GM19467 (cell line): ENCODE data around the gene CMPK2.

Experiments
- ATAC-seq: cut with Tn5 transposase; IDR thresholded peaks from one replicate; pipeline ENCODE4 v1.9.1; 2021; ENCODE audit warnings: mild to moderate bottlenecking, moderate library complexity; ENCODE audit not compliant: unreplicated experiment

CMPK2 gene

DNA sequence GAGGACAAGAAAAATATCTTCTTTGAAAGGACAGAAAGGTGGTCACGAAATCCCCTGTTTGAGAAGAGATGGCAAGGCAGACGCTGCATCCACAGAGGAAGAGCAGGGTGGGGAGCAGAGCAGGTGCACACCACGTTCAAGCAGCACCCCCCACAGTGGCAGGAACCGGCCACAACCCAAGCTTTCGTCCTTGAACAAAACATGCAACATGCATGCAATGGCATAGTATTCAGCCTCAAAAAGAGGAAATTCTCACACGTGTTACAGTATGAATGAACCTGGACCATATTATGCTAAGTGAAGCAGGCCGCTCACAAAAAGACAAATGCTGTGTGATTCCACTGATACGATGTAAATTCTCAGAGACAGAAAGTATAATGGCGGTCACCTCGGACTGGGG lies 51.4 kb downstream of the CMPK2 start:
- ATAC-seq, result no peak

DNA sequence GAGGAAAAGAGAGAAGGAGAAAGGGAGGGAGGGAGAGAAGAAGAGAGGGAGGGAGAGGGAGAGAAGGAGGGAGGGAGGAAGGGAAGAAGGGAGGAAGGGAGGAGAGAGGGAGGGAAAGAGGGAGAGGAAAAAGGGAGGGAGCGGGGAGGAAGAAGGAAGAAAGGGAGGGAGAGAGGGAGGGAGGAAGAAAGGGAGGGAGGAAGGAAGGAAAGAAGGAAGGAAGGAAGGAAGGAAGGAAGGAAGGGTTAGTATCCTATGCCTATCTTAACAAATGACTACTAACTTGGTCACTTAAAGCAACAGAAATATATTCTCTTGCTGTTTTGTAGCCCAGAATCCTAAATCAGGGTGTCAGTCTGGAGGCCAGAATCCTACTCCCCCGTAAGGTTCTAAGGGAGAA lies 52.1 kb downstream of the CMPK2 start:
- no peak for ATAC-seq

DNA sequence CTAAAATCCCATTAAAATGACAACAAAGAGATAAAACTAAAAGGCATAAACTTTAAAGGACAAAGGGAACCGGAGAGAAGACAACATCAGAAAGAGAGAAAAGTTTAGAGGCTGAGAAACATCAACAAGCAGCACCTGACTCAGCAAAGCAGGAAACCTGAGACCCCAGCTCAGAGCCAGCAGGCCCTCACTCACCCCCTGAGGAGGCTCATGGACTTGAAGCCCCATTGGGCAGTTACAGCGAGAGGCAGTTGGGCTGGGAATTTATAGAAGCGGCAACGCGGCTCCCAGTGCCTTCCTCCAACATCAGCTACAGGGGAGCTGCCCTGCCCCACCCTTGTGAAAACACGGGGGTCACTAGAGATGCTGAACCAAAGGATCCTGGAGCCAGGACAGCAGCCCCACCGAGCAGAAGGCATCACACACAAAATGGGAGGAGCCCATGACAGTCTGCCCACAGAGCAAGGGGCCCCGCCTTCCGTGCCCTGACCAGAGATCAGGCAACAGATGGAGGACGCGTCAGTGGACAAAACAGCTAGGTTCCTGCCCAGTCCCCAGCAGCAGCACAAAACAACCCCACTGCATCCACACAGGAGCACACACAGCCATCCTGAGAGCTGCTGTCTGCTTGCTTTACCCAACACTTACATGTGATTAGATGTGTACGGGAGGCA lies 52.7 kb downstream of the CMPK2 start:
- no peak for ATAC-seq

DNA sequence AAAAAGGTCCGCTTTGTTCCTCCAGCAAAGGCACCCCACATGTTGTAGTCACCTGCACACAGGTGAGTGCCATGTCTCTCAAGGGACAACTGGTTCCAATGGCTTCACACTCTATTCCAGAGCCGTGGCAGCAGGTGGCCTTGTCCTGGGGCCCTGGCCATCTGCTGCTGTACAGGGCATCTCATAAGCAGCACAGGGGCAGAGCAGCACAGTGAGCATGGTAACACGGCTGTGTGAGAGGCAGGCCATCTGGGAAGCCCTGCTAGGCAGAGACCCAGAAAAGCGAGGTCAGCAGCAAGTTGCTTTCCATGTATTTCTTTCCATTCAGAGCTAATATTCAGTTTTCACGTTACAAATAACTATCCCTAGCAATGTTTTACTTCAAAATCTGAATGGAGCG lies 54.7 kb downstream of the CMPK2 start:
- ATAC-seq, result no peak

DNA sequence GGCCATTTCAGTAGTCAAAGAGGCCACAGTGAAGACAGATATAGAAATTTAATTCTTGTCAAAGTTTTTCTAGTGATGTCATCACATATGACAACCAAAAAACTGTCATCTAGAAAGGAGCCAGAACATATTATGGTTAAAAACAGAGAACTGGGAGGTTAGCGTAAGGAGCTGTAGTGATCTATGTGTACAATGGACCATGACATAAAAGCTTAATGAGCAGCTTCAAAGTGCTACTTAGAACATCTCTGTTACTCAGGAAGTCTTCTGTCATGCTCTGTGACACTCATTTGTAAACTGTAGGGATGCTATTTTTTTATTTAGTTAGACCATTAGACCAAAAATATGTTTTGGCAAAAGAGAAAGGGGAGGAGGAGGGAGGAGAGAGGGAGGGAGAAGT lies 57.3 kb downstream of the CMPK2 start:
- ATAC-seq, result no peak

DNA sequence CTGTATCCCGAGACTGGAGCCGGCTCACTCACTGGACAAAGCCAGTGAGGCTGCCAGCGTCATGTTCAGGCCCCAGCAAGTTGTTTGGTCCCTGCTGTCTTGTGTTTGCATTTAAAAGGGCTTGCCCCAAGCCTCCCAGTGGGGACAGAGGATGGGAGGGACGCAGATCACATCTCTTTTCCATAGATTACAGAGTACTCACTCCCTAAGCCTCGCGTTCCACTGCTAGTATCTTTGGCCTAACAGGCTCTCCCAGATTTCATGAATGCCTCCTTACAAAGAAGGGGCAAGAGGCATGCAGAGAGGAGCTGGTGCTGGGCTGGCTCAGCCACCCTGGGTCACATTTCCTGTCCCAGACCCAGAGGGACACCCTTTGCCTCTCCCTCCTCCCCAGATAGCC lies 59.1 kb downstream of the CMPK2 start:
- ATAC-seq, result no peak

DNA sequence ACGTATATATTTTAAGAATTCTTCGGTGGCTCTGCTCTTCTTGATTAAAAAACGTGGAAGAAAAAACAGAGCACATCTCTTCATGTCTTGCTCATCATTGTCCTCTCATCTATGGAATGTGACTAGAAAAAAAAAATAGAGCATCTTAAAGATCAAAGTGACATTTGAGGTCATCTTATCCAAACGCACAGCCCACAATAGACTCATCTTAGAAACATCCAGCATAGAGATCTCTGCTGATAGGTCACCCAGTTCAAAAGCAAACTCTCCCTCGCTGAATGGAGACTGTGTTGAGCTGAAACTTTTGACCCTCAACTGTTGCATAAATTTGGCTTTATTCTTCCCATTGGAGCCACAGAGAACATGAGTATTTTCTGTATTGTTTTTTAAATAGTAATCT lies 65.2 kb downstream of the CMPK2 start:
- ATAC-seq, result no peak
